Inflammatory macrophage treated with lipopolysaccharide for 4 hours (primary cell): ENCODE results near the gene BLTP3B.

Experiments
- DNase-seq: peaks from one replicate; pipeline ENCODE4 v3.0.0-alpha.2; 2020

Gene BLTP3B

DNA sequence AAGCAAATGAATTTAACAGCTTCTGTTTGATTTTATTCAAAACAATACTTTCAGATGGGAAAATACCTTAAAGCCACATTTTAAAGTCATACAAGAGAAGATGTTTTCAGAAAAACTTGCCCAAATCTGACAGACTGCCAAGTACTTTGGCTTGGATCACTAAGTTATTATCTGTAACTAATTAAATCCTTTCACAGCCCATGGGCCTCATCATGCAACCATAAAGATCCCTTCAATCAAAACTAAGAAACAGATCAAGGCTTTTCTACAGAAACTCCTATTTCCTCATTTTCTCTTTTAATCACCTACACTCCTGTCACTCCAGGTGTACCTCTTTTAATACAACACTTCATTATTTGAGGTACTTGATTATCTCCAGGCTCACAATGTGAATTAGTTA is 28.1 kb downstream of the BLTP3B start:
- no peak for DNase-seq

DNA sequence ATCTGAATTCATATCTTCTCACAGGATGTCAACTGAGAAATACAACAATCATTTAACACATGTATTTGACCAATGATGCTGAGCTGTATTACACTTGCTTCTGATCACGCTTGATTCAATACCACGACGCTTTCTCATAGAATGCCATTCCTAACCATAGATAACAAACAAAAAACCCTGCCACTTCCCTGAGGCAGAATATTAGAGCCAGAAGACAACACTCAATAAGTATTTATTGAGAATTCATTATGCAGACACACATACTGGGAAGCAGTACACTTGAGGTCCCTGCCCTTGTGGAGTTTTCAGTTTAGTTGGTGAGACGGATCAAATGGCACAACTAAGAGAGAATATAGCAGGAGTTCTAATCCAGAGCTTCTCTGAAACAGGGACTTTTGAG is 32.4 kb downstream of the BLTP3B start:
- DNase-seq: no peak

DNA sequence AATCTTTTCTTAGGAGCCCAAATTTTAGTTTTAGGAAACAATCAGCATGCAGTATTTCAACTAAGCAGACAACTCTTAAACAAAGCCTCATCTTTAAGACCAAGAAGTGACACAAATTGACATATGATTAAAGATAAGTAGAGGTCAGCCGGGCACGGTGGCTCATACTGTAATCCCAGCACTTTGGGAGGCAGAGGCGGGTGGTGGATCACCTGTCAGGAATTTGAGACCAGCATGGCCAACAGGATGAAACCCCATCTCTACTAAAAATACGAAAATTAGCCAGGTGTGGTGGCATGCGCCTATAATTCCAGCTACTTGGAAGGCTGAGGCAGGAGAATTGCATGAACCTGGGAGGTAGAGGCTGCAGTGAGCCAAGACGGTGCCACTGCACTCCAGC is 35.8 kb downstream of the BLTP3B start:
- DNase-seq: no peak

DNA sequence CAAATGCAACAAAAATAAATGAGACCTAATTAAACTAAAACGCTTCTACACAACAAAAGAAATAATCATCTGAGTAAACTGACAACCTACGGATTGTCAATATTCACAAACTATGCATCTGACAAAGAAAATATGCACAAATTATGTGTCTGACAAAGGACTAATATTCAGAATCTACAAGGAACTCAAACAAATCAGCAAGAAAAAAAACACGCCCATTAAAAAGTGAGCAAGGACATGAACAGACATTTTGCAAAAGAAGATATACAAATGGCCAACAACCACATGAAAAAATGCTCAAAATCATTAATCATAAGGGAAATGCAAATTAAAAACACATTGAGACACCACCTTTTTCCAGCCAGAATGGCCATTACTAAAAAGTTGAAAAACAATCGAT is 37.0 kb downstream of the BLTP3B start:
- DNase-seq: no peak

DNA sequence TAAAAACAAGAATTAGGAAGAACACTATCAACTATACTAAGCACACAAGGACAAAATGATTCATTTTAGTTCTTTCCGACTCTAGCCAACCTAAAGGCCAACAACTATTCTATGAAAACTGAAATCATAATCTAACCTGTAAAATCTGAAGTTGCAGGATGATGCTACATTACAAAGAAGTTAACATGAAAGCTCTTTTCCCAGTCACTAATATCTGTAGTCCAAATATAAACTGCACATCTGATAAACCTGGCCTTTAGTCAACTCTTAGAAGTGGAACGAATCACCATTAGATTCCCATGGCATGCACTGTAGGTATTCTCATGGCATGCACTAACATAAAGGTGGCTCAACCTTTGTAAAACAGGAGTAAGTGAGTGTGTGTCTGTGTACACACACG is 41.7 kb downstream of the BLTP3B start:
- no peak for DNase-seq
